Testis (tissue), 2 donors: Measurements from ENCODE around the gene ILKAP.

Experiments used
- CTCF ChIP-seq, 3 experiments: fragments of 450-650 bp in 2 of 3; fragments of 200-600 bp in 1 of 3; sonication (generic) in 1 of 3; IDR thresholded peaks; one replicate each; pipeline ENCODE4 v1.5.1; 2016 to 2019; ENCODE audit warnings: antibody characterized with exemption in 3 of 3, mild to moderate bottlenecking in 2 of 3, moderate library complexity in 1 of 3
- POLR2A ChIP-seq: fragments of 450-650 bp; IDR thresholded peaks from one replicate; pipeline ENCODE4 v1.6.1; 2017; ENCODE audit warnings: antibody characterized with exemption, mild to moderate bottlenecking, moderate library complexity

- TF ChIP-seq POLR2A (no peak), CTCF (IDR thresholded peaks at IDR 0.05) (no peak)
These were observed 32.4 kb upstream of the ILKAP start for GRCh38 chr2:238235856-238236255.
